ENCODE results near the gene KLHL9. TPM values are rescaled to one million over a fixed set of nuclear protein-coding genes. Genes with fewer than 3 reads are reported as not detected.
"Not testable (repeated sequence)": the region's sequence is repeated elsewhere in the genome, so short reads cannot be mapped to it uniquely, and the experiment has no call there.

KLHL9 gene, protein sequence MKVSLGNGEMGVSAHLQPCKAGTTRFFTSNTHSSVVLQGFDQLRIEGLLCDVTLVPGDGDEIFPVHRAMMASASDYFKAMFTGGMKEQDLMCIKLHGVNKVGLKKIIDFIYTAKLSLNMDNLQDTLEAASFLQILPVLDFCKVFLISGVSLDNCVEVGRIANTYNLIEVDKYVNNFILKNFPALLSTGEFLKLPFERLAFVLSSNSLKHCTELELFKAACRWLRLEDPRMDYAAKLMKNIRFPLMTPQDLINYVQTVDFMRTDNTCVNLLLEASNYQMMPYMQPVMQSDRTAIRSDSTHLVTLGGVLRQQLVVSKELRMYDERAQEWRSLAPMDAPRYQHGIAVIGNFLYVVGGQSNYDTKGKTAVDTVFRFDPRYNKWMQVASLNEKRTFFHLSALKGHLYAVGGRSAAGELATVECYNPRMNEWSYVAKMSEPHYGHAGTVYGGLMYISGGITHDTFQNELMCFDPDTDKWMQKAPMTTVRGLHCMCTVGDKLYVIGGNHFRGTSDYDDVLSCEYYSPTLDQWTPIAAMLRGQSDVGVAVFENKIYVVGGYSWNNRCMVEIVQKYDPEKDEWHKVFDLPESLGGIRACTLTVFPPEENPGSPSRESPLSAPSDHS
- total RNA-seq (2014; rRNA removed; shearing (Covaris generic); ENCODE audit: low replicate concordance) = 14.0 and 21.2 TPM in 2 replicates

DNA sequence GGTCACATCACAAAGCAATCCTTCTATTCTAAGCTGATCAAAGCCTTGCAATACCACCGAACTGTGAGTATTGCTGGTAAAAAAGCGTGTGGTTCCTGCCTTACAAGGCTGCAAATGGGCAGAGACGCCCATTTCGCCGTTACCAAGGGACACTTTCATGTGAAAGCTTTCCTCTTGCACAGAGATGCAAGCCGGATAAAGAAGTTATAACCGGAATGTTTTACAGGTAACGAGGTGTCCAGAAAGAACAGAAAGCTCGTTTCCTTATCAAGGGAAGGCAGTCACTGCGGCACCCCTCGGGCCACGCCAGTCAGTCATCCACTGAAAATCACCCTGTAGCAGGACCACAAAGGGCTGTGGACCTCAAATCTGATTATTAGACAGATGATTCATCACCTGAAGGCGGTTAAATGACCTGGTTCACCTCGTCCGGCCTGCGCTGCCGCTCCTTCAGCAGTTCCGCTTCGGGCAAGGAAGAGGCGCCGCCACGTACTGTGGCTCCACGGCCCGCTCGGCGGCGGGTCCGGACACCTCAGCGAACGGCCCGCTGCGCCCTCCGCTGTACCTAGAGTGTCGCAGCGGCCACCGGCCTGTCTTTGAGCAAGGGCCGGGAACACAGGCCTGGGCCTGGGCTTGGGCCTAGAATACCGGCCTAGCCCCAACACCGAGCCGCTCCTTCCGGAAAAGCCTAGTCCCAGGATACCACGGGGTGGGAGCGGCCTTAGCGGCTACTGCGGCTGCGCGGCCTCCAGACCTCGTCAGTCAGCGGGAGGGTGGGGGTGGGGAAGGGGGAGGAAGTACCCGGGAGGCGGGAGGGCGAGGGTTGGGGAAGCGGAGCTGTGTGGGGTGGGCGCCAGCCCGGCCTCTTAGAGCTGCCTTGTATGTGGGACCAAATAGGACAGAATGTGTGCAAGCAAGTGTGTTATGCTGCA lies at the start of gene KLHL9:
Gene KLHL9, minus strand, starts transcription at position 704 of the 932 bp plus-strand sequence. Its CDS starts 545 bp downstream, at position 159.
- H3K79me2 ChIP-seq (ENCODE audit: low read length) = peaks cover 51% of the 10 kb centered on the region

GRCh38 chr9:21383627-21384026 lies 48.4 kb upstream of the KLHL9 start:
- Histone ChIP-seq H3K27ac (ENCODE audit: low read length) (no peak overlapping the region), H3K4me3 (ENCODE audit: low read length) (no peak overlapping the region), H3K4me2 (ENCODE audit: low read depth, low read length, poor library complexity, severe bottlenecking) (no peak overlapping the region), H3K36me3 (ENCODE audit: insufficient read depth, low read length) (no peaks in the 10 kb centered on the region), H2AFZ (ENCODE audit: low read length) (no peak overlapping the region), H3K9me3 (ENCODE audit: low read length) (no peaks in the 10 kb centered on the region), H3K4me1 (ENCODE audit: low read length) (no peaks in the 10 kb centered on the region), H3K27me3 (ENCODE audit: low read length) (no peaks in the 10 kb centered on the region), H4K20me1 (ENCODE audit: insufficient read depth, low read depth, low read length) (peaks cover 12% of the 10 kb centered on the region; the same call in 1 of the 2 replicates), H3K79me2 (ENCODE audit: low read length) (no peaks in the 10 kb centered on the region), H3K9me2 (replicated peaks; ENCODE audit: insufficient read depth, low read length) (no peaks in the 10 kb centered on the region), H3K9ac (ENCODE audit: low read length) (no peak overlapping the region)
- DNase-seq = no peak

More for the DNA sequence above, at the start of gene KLHL9:
- H3K36me3 ChIP-seq (ENCODE audit: insufficient read depth, low read length) = peaks cover 3% of the 10 kb centered on the region; the same call in 1 of the 2 replicates
- H4K20me1 ChIP-seq (ENCODE audit: insufficient read depth, low read depth, low read length) = peaks cover 43% of the 10 kb centered on the region
- H3K4me3 ChIP-seq (ENCODE audit: low read length) = peak within 1 kb of the TSS; percentile 81
- H3K27ac ChIP-seq (ENCODE audit: low read length) = peak within 1 kb of the TSS; percentile 46
- peak; percentile 95 for DNase-seq
- H3K4me1 ChIP-seq (ENCODE audit: low read length) = peaks cover 25% of the 10 kb centered on the region
- no peaks in the 10 kb centered on the region for H3K9me2 ChIP-seq (replicated peaks; ENCODE audit: insufficient read depth, low read length)
- H3K9me3 ChIP-seq (ENCODE audit: low read length) = no peaks in the 10 kb centered on the region
- peak within 1 kb of the TSS; percentile 96 for H2AFZ ChIP-seq (ENCODE audit: low read length)
- H3K9ac ChIP-seq (ENCODE audit: low read length) = peak within 1 kb of the TSS; percentile 86
- no peaks in the 10 kb centered on the region for H3K27me3 ChIP-seq (ENCODE audit: low read length)
- peak within 1 kb of the TSS; percentile 88 for H3K4me2 ChIP-seq (ENCODE audit: low read depth, low read length, poor library complexity, severe bottlenecking)

GRCh38 chr9:21381448-21382339 lies 46.5 kb upstream of the KLHL9 start:
- peak; percentile 88 for DNase-seq

DNA sequence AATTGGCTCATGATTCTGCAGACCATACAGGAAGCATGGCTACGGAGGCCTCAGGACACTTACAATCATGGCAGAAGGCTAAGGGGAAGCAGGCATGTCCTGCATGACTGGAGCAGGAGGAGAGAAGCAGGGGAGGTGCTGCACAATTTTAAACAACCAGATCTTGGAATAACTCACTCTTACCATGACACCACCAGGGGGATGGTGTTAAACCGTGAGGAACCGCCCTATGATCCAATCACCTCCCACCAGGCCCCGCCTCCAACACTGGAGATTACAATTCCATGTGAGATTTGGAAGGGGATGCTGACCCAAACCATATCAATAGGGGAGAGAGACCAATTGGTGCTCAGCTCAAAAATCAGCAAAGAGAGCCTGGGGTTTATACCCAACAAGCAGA lies 36.3 kb upstream of the KLHL9 start:
- H3K9me3 ChIP-seq (ENCODE audit: low read length); H3K79me2 ChIP-seq (ENCODE audit: low read length); H3K27me3 ChIP-seq (ENCODE audit: low read length); H2AFZ ChIP-seq (ENCODE audit: low read length); H4K20me1 ChIP-seq (ENCODE audit: insufficient read depth, low read depth, low read length); H3K9me2 ChIP-seq (replicated peaks; ENCODE audit: insufficient read depth, low read length); H3K27ac ChIP-seq (ENCODE audit: low read length); H3K4me2 ChIP-seq (ENCODE audit: low read depth, low read length, poor library complexity, severe bottlenecking); H3K4me1 ChIP-seq (ENCODE audit: low read length); H3K9ac ChIP-seq (ENCODE audit: low read length); DNase-seq; H3K4me3 ChIP-seq (ENCODE audit: low read length); H3K36me3 ChIP-seq (ENCODE audit: insufficient read depth, low read length): not testable (repeated sequence)

More at GRCh38 chr9:21381448-21382339, 46.5 kb upstream of the KLHL9 start:
- no peaks in the 10 kb centered on the region for H3K4me1 ChIP-seq (ENCODE audit: low read length)
- no peak overlapping the region for H3K4me3 ChIP-seq (ENCODE audit: low read length)
- H3K9me2 ChIP-seq (replicated peaks; ENCODE audit: insufficient read depth, low read length) = no peaks in the 10 kb centered on the region
- no peak overlapping the region for H3K9ac ChIP-seq (ENCODE audit: low read length)
- no peak overlapping the region for H2AFZ ChIP-seq (ENCODE audit: low read length)
- H3K36me3 ChIP-seq (ENCODE audit: insufficient read depth, low read length) = no peaks in the 10 kb centered on the region
- peaks cover 12% of the 10 kb centered on the region; the same call in 1 of the 2 replicates for H4K20me1 ChIP-seq (ENCODE audit: insufficient read depth, low read depth, low read length)
- H3K27me3 ChIP-seq (ENCODE audit: low read length) = no peaks in the 10 kb centered on the region
- no peaks in the 10 kb centered on the region for H3K9me3 ChIP-seq (ENCODE audit: low read length)
- H3K27ac ChIP-seq (ENCODE audit: low read length) = no peak overlapping the region
- no peak overlapping the region for H3K4me2 ChIP-seq (ENCODE audit: low read depth, low read length, poor library complexity, severe bottlenecking)
- H3K79me2 ChIP-seq (ENCODE audit: low read length) = no peaks in the 10 kb centered on the region

DNA sequence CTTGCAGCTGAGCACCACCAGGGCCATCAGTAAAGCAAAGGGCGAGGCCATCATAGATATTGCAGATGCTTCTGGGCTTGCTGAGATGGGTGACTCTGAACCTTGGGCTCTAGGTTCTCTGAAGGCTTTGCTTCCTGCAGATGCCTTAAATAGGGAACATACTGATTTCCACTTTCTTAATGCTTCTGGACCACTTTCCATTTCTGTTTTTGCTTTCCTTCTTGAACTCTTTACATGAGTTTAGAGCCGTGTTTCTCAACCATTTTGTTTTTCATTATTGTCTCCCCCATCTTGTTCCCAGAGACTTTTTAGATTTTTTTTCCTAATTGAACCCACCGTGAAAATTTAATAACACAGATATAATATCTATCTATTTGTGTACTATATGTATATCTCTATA lies 32.8 kb upstream of the KLHL9 start, which contains the start of gene IFNA13:
Gene IFNA13, minus strand, starts transcription at position 101 of the 400 bp plus-strand sequence. Its CDS starts 47 bp downstream, at position 54.
- Histone ChIP-seq H3K4me3 (ENCODE audit: low read length) (no peak within 1 kb of the TSS), H3K9me3 (ENCODE audit: low read length) (no peaks in the 10 kb centered on the region)

DNA sequence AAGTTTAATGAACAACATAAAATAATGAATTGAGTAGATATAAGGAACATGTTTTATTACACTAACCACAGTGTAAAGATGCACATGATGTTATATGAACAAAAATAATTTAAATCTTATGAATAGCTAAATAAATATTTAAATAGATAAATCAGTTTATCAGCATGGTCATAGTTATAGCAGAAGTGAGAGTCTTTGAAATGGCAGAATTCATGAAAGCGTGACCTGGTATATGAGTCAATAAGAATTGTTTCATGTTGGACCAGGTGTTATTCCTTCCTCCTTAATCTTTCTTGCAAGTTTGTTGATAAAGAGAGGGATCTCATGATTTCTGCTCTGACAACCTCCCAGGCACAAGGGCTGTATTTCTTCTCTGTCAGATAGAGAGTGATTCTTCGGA lies 32.0 kb upstream of the KLHL9 start:
- H3K4me3 ChIP-seq (ENCODE audit: low read length); H3K36me3 ChIP-seq (ENCODE audit: insufficient read depth, low read length); H3K79me2 ChIP-seq (ENCODE audit: low read length); H3K4me1 ChIP-seq (ENCODE audit: low read length); H3K9ac ChIP-seq (ENCODE audit: low read length); H2AFZ ChIP-seq (ENCODE audit: low read length); H4K20me1 ChIP-seq (ENCODE audit: insufficient read depth, low read depth, low read length); H3K9me2 ChIP-seq (replicated peaks; ENCODE audit: insufficient read depth, low read length); H3K27ac ChIP-seq (ENCODE audit: low read length); DNase-seq; H3K4me2 ChIP-seq (ENCODE audit: low read depth, low read length, poor library complexity, severe bottlenecking); H3K9me3 ChIP-seq (ENCODE audit: low read length); H3K27me3 ChIP-seq (ENCODE audit: low read length): not testable (repeated sequence)

More for the DNA sequence above, 32.8 kb upstream of the KLHL9 start, which contains the start of gene IFNA13:
- H3K4me2 ChIP-seq (ENCODE audit: low read depth, low read length, poor library complexity, severe bottlenecking) = no peak within 1 kb of the TSS
- H3K4me1 ChIP-seq (ENCODE audit: low read length) = no peaks in the 10 kb centered on the region
- H3K27me3 ChIP-seq (ENCODE audit: low read length) = no peaks in the 10 kb centered on the region
- H3K9me2 ChIP-seq (replicated peaks; ENCODE audit: insufficient read depth, low read length) = no peaks in the 10 kb centered on the region
- H3K79me2 ChIP-seq (ENCODE audit: low read length) = no peaks in the 10 kb centered on the region
- H4K20me1 ChIP-seq (ENCODE audit: insufficient read depth, low read depth, low read length) = no peaks in the 10 kb centered on the region
- H3K36me3 ChIP-seq (ENCODE audit: insufficient read depth, low read length) = no peaks in the 10 kb centered on the region
- H2AFZ ChIP-seq (ENCODE audit: low read length) = no peak within 1 kb of the TSS
- no peak for DNase-seq
- no peak within 1 kb of the TSS for H3K27ac ChIP-seq (ENCODE audit: low read length)
- no peak within 1 kb of the TSS for H3K9ac ChIP-seq (ENCODE audit: low read length)

DNA sequence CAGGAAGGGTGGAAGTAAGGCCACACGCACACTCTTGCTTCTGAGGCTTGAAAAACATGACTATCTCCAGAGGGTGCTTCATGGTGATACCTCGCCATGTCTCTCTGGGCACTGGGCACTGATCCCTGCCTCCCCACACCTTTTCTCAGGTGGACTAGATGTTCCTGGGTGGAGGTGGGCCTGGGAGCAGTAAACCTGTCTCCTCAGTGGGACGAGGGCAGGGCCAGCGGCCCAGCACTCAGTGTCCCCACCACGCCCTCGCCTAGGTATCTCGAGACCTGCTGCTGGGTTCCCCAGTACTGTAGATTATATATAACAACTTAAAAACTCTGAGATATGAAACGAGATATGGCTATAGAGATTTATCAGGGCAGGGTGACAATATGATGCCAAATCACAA lies 27.1 kb upstream of the KLHL9 start:
- H4K20me1 ChIP-seq (ENCODE audit: insufficient read depth, low read depth, low read length) = no peaks in the 10 kb centered on the region
- H3K27ac ChIP-seq (ENCODE audit: low read length) = no peak overlapping the region
- no peaks in the 10 kb centered on the region for H3K9me2 ChIP-seq (replicated peaks; ENCODE audit: insufficient read depth, low read length)
- H3K36me3 ChIP-seq (ENCODE audit: insufficient read depth, low read length) = no peaks in the 10 kb centered on the region
- H3K4me2 ChIP-seq (ENCODE audit: low read depth, low read length, poor library complexity, severe bottlenecking) = no peak overlapping the region
- no peak overlapping the region for H3K4me3 ChIP-seq (ENCODE audit: low read length)
- no peaks in the 10 kb centered on the region for H3K9me3 ChIP-seq (ENCODE audit: low read length)
- H3K9ac ChIP-seq (ENCODE audit: low read length) = no peak overlapping the region
- H3K4me1 ChIP-seq (ENCODE audit: low read length) = no peaks in the 10 kb centered on the region
- no peaks in the 10 kb centered on the region for H3K27me3 ChIP-seq (ENCODE audit: low read length)
- no peaks in the 10 kb centered on the region for H3K79me2 ChIP-seq (ENCODE audit: low read length)
- no peak for DNase-seq
- no peak overlapping the region for H2AFZ ChIP-seq (ENCODE audit: low read length)

Data from Karpas-422 (cell line).